UCSD-AML1 (cell line): Measurements from ENCODE around the gene SLIT3.

Experiments used
- DNase-seq: peaks from one replicate; lab custom pipeline; 2025; ENCODE audit not compliant: unreplicated experiment; lab: John Stamatoyannopoulos, UW

The SLIT3 gene

DNA sequence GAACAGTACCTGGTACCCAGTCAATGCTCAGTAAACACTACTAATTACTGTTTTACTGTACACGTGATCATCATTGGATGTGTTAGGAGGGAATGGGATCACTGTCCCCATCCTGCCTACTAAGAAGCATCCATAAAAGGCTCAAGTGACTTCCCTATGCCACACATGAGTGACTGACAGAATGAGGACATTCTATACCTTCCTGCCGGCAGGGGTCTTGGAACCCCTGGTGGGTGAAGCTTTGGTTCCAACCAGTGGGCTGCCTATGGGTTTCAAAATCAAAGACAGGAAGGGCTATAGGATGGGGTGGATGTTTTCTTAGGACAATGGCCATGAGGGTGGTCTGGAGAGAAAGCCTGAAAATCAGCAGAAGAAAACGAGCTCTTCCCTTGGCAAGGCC, 512.2 kb downstream of the SLIT3 start:
- DNase-seq = no peak

DNA sequence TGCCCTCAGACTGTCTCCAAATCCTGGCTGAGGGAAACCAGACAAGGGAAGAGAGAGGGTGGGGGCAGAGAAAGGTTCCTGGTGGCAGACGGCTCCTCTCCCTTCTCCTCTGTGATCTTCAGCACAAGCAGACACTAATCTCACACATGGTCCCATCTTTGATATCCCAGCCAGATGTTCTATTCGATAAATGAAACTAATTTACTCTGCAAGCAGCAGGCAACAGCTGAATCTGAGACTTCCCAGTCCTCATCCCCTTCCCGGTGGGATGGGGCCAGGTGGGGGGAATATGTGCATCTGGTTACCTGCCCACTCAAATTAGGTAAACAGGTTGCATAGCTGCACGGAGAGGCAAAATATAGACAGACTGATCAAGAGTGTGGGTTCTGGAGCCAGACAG, 512.8 kb downstream of the SLIT3 start:
- no peak for DNase-seq

DNA sequence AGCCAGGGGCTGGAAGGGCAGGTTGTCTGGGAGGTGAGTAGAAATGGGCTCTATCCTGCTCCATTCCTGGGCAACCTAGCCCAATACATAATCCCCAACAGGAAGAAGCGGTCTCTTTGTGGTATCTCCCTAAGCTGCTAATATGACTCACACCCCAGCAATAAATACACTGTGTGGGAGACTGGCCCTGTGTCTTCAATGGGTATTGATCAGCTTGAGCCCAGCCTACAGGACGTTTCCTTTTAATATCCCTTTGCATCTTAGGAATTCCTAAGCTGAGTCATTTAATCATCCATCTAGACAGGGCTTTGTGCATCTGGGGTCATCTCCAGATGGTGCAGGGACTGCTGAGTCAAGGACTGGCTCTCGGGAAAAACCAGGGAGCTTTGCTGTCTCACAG, 514.8 kb downstream of the SLIT3 start:
- no peak for DNase-seq

DNA sequence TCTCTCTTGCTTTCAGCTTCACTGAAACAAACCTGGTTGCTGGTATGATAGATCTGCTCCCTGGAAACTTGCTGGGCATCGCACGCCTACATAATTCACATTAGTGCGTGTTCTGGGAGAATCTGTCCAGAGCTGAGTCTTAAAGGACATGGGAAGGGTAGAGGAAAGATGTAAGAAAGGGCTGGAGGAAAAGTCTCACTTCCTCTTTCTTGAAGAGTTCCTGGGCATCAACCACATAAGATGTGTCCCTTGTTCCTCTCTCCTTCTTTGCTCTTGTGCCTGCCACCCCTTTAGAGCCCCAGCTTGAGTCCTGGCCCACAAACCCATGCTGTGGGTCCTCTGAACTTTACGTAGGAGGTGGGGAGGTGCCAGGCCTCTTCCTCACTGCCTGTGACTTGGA, 516.5 kb downstream of the SLIT3 start:
- no peak for DNase-seq

DNA sequence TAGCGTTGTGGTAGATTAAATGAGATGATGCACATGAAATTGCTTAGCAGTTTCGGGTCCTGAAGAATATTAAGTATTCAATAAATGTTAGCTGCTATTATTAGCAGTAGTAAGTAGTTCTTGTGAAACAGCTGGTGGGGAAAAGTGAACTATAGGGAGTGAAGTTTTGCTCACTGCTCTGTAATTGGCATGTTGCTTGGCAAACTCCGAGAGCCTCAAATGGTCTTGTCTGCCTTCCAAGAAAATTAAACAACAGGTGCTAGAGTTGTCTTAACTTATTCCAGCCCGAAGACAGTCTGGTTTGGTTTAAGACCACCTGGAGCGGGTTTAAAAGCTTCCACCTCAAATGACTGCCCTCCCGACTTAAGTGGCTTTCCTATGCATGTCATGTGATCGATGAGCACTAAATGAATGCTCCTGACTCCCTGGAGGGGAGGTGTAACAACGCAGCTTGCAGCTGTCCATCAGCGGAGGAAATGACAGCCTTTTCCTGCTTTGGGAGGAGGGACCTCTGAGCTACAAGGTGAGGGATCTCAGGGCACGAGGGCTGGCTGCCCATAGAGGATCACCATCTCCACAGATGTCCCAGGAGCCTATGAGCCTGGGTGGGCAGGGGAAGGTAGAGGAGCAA, 518.9 kb downstream of the SLIT3 start:
- DNase-seq = no peak

DNA sequence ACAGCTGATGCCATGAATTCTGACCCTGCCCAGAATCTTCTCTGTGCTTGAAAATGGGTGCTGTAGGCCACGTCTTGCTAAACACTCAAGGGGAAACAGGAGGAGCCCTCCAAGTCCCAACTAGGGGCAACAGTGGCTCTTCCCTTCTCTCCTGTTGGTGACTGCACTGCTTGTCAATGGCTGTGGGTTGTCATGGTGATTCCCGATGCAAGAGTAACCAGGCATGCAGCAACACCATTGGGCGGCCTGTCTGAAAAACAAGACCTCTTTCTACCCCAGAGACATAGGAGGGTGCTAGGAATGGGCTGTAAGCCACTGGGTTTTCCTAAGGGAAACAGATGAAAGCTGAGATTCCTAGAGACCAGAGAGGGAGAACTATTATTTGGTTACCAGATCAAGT, 520.1 kb downstream of the SLIT3 start:
- DNase-seq = no peak

DNA sequence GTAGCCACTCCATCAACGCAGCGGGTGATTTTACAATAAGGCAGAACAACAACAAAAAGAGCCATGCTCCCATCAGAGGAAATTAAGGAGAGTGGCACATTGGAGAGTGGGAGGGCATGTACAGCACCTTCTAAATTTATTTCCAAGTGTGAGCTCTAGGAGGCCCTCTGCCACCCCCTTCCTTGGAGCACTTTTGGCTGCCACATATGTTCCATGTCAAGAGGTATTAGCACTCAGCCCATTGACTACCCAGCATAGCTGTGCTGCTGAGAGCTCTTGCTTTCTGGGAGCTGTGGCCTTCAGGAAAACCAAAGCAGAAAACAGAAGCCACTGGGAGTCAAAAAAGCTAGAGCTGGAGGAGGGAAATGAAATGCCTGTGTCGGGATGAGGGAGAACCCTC, 521.6 kb downstream of the SLIT3 start:
- DNase-seq = no peak

DNA sequence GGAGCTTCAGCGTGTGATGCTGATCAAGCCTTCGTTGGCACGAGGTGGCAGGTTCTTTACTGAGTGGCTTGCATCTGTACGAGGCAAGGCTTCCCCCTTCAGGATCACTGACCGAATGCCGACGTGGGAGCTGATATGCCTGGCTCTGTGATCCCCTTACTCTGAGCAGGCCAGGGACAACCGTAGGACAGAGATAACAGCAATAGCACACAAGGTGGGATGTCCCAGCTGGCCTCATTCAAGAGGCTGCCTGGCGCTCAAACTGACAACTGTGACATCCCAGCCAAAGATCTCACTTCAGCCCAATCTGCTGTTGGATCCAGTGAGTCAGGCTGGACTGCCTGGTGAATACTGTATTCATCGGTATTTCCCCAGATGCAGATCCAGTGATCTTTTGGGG, 522.4 kb downstream of the SLIT3 start:
- no peak for DNase-seq

DNA sequence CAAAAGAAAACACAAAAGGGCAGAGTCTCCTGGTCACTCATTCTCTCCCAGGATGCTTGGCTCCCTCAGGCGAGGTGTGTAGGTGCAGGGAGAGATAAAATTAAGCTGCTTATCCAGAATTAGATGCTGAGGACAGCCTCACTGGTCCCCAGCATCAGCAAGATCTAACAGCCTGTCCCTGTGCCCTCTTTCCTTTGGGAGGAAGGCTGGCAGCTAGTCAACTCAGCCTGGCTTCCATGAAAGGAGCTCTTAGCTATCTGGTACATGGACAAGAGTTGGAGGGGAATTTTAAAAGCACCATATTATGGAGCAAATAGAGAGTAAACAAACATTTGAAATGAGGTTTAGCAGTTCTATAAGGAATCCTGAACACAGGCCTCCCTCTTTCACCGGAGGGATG, 523.3 kb downstream of the SLIT3 start:
- DNase-seq = no peak

DNA sequence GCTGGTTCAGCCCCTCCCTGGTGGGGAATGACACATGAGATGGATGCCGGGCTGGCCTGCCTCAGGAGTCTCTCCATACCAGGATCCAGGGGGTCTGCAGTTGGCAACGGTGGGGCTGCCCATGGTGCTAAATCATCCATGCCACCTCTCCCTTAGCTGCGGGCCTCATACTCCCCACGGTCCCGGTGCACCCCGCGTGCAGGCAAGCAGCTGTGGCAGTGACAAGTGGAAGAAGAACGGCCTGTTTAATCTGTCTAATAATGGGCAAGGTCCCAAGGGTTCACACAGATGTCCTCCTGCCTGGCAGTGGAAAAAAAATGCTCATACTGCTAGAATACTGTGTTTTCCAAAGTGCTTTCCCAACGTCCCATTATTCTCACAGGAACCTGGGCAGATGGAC, 524.9 kb downstream of the SLIT3 start:
- no peak for DNase-seq

DNA sequence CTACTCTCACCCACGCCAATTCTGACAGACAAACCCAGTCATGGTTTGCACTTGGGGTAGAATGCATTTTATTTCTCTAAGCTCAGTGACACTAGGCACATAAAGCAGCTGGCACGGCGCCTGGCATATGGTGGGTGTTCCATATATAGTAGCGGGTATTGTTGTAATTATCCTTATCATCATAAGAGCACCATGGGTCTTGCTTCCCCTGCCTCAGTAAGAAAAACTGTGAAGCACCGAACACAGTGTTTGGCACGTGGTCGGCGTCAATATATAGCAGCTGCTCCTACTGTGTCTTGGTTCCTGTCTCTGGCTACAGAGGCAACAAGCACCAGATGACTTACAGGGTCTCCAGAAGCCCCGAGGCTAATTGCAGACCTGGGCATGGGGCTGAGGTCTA, 527.7 kb downstream of the SLIT3 start:
- no peak for DNase-seq

DNA sequence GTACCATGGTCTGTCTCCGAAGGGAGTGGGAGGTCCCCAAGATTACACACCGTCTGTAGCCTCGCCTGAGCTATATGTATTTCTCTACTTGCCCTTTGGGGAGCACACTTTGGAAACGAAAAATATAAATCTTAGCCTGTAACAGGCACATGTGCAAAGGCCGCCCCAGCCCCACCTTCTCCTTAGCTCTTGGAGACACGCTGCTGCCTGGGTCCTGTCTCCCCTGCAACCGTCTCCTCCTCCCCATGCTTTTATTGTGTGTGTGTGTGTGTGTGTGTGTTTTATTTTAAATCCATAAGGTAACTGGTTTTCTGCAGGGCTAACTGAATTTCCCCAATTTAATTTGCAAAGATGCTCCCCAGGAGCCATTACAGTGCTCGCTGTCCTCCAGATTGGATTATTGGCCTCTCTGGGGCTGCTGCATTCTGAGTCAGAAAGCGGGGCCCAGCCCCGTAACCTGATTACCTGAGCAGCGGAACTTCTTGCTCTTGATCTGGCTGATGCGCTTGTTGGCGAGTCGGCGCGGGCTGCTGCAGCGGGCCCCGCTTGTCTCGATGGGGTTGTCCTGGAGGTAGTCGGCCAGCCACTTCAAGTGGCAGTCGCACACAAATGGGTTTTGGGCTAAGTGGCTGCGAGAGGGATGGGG, 528.5 kb downstream of the SLIT3 start:
- no peak for DNase-seq

DNA sequence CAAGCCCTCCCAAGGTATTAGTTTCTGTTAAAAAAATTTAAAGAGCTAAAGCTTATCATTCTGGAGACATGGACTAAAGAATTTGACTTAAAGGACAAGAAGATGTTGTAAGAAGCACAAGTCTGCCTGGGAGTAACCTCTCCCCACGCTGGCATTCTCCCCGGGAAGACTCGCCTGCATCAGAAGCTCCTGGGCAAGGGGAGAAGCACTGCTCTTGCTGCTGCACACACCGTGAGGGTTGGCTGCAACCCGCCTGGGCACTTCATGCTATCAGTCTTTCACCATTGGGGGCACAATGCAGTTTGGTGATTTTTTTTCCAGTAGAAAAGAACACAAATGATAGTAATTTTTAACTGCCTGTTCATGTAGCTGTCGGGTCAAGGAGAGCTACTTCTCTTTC, 529.3 kb downstream of the SLIT3 start:
- no peak for DNase-seq

DNA sequence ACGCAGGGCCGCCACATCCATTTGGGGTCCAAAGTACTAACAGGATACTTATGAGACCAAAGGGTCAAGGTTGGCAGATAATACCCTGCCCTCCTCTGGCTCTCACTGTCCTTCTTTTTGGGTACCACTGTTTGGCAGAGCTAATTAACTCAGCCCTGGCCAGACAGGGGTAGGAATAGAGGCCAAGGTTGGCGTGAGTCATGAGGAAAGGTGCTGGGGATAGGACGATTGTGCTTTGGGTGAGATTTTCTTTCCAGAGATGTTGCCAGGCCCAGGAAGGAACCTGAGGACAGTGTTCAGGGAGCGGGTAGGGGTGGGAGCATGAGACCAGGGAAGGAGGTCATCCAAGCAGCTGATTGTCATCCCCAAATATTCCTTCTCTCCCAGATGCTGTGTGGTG, 529.9 kb downstream of the SLIT3 start:
- no peak for DNase-seq

DNA sequence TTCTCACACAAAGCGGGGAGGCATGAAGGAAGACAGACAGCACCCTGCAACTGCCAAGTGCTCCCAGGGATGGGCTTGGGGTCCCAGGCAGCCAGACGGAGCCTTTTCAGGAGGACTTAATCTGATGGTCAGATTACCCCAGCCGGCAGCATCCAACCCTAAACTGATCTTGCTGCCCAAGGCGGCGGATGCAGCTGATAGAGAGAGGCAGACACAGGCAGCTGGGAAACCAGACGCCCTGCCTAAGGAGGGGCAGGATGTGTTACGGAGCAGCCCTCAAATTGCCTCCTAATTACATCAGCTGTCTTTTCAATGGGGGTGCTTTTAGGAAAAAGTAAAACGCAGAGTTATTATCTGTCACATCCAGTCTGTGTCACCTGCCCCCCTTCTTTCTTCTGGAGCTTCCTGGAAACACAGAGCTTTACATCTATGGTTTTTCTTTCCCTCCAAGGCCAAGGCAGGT, 530.9 kb downstream of the SLIT3 start:
- no peak for DNase-seq

DNA sequence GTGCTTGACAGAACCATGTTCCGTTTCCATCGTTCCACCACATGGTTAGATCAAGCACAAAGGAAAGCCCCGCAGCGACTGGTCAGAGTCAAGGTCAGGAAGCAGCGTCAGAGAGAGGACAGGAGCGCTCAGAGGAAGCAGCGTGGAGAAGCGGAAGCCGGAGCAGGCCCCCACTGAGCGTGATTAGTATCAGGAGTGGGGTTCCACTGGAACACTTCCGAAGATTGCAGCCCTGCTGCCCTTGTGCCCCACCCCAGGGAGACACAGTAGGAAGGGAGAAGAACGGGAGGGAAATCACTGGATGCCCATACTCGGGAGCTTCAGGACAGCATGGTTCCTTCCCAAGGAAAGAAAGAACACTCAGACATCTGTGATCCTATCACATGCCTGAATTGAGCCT, 532.8 kb downstream of the SLIT3 start:
- no peak for DNase-seq

DNA sequence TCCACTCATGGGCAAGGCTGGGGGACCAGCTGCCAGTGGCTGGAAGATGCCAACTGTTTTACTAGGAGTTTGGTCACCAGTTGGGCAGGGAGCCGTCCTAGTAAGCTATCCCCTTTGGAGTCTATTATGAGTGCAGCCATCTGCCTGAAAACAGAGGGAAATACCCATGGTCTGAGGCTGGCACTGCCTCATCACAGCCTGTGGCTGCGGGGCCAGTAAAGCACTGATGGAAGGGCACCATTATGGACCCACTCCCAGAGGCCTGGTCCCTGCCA, 534.6 kb downstream of the SLIT3 start:
- no peak for DNase-seq

DNA sequence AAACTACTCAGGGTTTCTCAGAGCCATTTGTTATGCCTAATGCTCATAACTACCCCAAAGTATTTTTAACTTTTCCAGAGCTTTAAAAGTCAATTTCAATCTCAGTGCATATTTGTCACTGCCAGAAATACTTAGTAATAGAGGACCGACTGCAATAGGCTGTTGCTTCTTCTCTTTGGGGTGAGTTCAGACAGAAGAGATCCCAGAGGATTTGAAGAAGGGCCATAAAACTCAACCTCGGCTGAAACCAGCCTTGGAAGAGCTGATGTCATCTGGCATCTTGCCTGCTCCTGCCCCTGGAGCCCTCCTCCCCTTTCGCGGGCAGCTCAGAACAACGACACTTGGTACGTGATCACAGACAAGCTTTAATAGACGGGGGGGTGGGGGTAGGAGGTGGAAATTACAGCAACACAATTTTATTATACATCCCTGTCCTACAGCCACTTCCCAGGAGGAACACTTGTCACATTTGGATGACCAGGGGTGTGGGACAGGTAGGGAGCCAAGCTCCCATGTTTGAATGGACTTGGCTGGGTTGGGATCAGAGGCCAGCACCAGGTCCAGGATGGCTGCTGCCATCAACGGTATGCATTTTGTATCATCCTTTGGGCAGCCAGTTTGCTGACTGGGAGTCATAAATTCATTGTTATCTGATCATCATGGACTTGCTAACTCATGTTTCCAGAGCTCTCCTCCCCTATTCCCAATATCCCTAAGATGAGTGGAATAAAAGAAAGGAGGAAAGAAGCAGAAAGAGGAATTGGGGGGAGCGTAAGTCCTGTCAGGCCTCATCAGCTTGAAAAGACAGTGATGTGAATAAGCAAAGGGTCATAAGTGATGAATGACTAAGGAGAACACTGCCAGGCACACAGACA, 535.2 kb downstream of the SLIT3 start:
- DNase-seq = no peak

DNA sequence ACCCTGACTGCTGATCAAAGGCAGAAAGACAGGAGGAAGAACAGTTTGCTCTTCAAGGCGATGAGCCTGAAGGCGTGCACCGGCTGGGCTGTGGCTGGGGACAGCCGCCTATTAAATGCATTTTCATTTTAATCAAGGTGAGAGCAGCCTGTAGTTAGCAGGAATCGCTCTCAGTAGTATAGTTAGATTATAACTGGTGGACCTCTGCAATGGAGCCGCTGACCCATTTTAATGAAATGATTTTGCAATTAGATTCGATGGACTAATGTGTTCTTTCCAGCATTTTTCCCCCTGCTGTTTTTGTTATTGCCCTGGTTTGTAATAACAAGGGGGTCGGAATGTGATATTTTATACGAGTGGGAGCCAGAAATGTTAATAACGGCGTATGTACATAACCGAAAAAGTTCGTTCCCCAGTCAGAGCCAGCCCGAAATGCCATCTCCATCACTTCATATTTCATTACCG, 535.8 kb downstream of the SLIT3 start:
- DNase-seq = no peak

DNA sequence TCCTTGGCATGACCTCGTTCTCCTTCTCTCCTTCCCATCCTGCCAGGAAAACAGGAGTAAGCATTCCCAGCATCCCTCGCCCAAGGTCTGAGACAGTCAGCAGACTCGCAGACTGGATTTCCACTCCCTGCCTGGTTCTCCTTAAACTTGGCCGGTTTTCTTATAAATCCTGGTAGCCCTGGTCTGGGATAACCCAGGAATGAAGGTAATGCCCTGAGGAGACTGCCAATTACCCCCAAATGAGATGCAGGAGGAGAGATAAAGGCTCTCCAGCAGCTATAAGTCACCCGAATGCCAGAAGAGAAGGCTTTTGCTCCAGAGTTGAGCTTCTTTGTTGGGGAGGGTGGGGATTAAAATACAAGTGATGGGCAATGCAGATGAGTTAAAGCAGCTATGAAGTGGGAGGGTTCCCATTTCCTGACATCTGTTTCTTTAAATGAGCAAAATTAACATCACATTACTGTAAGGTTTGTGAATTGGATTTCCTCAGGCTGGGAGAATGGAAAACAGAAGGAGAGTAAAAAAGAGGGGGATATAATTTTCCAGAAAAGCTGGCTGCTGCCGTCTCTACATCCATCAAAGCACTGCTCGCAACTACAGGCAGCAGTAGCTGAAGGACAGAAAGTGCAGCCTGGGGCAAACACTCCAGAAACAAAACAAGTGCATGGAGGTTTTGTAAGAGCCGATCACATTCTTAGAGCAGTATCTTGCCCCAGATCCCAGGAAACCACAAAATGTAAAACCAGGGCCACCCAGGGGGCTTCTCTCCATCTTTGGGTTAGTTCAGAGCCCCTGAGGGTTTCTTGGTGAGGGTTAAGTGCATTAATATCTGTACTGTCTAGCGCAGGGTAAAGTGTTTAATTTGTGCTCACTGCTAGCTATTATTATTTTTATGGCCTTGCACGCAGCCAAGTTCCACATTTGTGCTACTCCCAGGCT, 544.2 kb downstream of the SLIT3 start:
- no peak for DNase-seq

DNA sequence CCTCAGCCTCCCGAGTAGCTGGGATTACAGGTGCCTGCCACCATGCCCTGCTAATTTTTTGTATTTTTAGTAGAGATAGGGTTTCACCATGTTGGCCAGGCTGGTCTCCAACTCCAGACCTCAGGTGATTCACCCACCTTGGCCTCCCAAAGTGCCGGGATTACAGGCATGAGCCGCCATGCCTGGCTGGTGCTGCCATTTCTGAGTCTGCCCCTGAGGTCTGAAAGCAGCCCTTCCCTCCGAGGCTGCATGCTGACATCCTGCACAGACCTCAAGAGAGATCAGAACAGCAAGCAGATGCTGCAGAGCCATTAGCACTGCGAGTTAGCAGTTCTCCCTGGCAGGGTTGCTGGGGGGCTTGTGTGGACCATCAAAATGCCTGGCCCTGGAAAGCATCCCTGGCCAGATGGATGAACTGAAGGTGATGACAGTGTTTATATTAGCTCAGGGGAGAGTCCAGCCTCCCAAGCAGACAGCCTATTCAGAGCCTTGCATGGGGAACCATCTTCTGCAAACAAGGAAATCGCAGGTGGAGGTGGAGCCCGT, 545.3 kb downstream of the SLIT3 start:
- DNase-seq = no peak
